SK-N-SH treated with all-trans-retinoic acid at 6 μM for 48 hours (cell line): ENCODE measurements around the gene PRR15L.

Source experiments
- GLIS3 ChIP-seq: fragments of 250-450 bp; sonication (Bioruptor Pico); IDR thresholded peaks from 2 replicates; pipeline ENCODE4 v1.5.0; 2020; ENCODE audit warnings: mild to moderate bottlenecking, moderate library complexity
- TOX ChIP-seq: fragments of 250-450 bp; sonication (Bioruptor Pico); IDR thresholded peaks from 2 replicates; pipeline ENCODE4 v1.8.0; 2021; ENCODE audit warnings: mild to moderate bottlenecking, moderate library complexity, borderline replicate concordance
- ZNF70 ChIP-seq: fragments of 450-650 bp; formaldehyde crosslinking; IDR thresholded peaks from 2 replicates; pipeline ENCODE4 v1.5.0; 2020; ENCODE audit warnings: mild to moderate bottlenecking, moderate library complexity

DNA sequence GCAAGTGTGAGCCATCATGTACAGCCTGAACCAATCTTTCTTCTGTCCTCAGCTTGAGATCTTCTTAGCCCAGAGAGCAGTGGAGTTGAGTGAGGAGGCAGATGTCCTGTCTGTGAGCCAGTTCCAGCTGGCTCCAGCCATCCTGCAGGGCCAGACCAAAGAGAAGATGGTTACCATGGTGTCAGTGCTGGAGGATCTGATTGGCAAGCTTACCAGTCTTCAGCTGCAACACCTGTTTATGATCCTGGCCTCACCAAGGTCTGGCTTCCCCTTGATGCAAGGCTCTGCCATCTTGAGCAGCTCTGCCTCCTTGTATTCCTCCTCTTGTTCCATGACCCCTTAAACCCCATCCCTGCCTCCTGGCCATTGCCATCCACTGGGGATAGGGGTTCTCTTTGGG is 22.9 kb upstream of the PRR15L start:
- no peak for TF ChIP-seq ZNF70 (CRISPR knock-in tag)
- no peak for TF ChIP-seq GLIS3 (CRISPR knock-in tag)
- TF ChIP-seq TOX: no peak
